ENCODE measurements around the gene C11orf58.

C11orf58 gene

DNA sequence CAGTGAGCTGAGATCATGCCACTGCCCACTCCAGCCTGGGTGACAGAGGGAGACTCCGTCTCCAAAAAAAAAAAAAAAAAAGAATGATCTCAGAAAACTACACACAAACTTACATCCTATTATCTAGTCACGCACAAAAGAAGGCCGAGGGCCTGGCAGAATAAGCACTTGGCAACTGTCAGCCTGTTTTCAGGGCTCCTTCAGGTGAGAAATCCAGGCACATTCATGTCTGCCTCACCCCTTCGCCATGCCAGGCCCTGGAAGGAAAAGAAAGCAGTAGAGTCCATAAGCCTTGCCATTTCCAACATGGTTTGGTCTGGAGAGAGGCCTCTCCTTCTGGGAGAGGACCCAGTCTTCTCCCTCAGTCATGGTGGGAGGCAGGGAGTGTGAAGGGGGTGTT is 30.9 kb downstream of the C11orf58 start:
- no peak overlapping the region for H3K27ac ChIP-seq
- TF ChIP-seq, protein P1, sequence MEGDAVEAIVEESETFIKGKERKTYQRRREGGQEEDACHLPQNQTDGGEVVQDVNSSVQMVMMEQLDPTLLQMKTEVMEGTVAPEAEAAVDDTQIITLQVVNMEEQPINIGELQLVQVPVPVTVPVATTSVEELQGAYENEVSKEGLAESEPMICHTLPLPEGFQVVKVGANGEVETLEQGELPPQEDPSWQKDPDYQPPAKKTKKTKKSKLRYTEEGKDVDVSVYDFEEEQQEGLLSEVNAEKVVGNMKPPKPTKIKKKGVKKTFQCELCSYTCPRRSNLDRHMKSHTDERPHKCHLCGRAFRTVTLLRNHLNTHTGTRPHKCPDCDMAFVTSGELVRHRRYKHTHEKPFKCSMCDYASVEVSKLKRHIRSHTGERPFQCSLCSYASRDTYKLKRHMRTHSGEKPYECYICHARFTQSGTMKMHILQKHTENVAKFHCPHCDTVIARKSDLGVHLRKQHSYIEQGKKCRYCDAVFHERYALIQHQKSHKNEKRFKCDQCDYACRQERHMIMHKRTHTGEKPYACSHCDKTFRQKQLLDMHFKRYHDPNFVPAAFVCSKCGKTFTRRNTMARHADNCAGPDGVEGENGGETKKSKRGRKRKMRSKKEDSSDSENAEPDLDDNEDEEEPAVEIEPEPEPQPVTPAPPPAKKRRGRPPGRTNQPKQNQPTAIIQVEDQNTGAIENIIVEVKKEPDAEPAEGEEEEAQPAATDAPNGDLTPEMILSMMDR (conservative IDR thresholded peaks at IDR 0.05), result no peak

DNA sequence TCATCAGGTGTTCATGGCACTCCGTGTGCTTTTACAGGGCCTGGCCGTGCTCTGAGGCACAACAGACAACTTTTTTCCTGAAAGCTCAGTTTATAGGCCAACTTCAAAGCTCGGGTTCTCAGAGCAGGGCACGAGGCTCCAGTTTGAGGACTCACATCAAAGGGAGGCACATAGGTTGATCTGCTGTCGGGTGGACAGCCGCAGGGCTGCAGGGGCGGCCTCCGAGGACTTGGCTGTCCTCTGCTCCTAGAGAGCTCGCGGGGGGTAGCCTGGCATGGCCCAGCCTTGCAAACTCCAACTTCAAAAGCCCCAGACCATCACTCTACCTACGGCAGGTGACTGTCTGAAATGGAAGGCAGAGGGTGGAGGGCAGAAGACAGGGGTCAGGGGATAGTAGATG is 31.6 kb downstream of the C11orf58 start:
- TF ChIP-seq, protein P1 (conservative IDR thresholded peaks at IDR 0.05), result no peak
- no peak overlapping the region for H3K27ac ChIP-seq

- TF ChIP-seq, protein P1 (conservative IDR thresholded peaks at IDR 0.05), result no peak
- H3K27ac ChIP-seq, result no peak overlapping the region
Measured at GRCh38 chr11:16771350-16772140, 33.1 kb downstream of the C11orf58 start.

- TF ChIP-seq, protein P1 (conservative IDR thresholded peaks at IDR 0.05), result no peak
- no peak overlapping the region for H3K27ac ChIP-seq
Measured at GRCh38 chr11:16772141-16772512, 33.7 kb downstream of the C11orf58 start.

DNA sequence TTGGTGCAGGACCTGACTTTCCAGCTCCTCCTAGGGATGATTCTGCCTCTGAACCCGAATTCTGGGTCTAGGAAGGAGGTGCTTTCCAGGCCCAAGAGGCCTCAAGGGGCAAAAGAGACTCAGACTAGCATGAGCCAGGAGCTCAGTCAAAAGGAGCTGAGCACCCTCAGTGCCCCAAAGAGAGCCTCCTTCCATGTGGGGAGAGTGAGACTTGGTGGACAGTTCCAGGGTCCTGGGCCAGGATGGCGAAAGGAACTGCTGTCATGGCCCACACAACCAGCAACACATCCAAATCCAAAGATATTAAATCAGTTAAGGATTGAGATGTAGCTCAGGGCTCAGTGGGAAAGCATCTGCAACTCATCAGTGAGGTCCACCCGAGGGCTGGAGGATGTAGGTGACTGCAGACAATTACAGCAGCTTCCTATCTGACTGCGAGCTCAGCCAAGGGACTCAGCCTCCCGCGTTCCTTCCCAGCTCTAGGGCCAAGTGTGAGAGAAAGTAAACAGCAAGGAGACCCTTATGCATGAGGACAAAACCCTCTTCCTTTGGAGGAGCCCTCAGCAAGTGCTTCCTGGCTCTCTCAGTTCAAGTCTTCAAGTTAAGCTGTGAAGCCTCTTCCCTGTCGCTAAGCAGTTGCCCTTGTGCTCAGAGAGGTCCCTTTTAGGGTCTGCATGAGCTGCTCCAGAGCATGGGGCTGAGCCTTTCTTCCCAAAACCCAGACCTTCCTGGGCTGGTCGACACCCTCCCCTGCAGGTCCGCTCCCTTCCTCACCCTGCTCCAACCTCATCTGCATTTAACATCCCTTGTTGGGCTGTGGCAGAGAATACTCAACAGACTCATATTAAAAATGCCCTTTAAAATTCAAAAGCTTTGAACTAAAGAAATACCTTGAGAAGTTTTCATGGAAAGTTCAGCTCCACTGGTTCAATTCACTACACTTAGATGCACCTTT is 35.8 kb downstream of the C11orf58 start:
- H3K27ac ChIP-seq, result no peak overlapping the region
- TF ChIP-seq, protein P1 (conservative IDR thresholded peaks at IDR 0.05), result no peak

DNA sequence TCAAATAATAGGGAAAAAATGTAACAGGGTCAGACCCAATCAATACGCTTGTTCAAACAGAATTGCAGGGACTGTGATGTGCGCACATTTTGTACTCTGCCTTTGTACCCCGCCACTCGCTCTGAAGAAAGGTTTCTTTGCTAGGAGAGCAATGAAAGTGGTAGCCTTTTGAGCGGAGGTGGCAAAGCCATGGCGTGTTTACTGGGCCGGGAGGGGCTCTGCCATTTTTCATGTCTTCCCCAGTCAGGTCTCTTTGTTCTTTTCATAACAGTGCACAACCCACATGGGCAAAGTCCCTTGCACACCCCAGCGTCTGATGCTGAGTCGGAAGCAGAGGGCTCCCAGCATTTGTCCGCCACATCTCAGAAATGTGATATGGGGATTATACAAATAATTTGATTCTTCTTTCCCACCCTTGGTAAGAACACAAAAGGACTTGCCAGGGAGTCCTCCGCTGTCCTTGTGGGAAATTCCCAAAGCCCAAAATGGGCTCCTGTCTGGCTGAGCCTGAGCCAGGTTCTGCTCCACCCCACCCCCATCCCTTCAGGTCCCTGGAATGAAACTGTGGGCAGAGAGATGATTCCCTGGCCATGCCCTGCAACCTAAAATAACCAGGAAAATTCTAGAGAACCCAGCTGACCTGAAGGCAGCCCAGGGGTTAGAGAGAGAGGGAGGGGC is 36.6 kb downstream of the C11orf58 start:
- TF ChIP-seq, protein P1 (conservative IDR thresholded peaks at IDR 0.05), result no peak
- no peak overlapping the region for H3K27ac ChIP-seq

All from VCaP (cell line).